ENCODE results near the gene TMPO. TPM values are rescaled to one million over a fixed set of nuclear protein-coding genes. Genes with fewer than 3 reads are reported as not detected.
A peak's percentile ranks its signal among the peaks of the same experiment; 100 is the strongest.
"Not testable (repeated sequence)": the region's sequence is repeated elsewhere in the genome, so short reads cannot be mapped to it uniquely, and the experiment has no call there.

The TMPO gene
- polyA plus RNA-seq, 1 experiment = 49.1 TPM

GRCh38 chr12:98492580-98493140 lies 22.7 kb upstream of the TMPO start:
- CTCF ChIA-PET = interaction anchor here (0.6 to 3.3 kb wide), 9 partner anchors 8 to 506 kb away, joined by 4 to 51 read pairs (median 15); partner anchors contain the start of gene TMPO
- no peak for DNase-seq (ENCODE audit: low read depth, low spot score)
- POLR2A ChIA-PET = no interaction called here
- H3K27ac ChIP-seq (ENCODE audit: low read depth, low read length) = no peak overlapping the region
- TF ChIP-seq CTCF (IDR thresholded peaks at IDR 0.05; ENCODE audit: low read depth, low read length) = no peak
- no peaks in the 10 kb centered on the region for H3K9me3 ChIP-seq (ENCODE audit: control insufficient read depth, insufficient read depth, low read length)
- no peaks in the 10 kb centered on the region for H3K27me3 ChIP-seq (ENCODE audit: control insufficient read depth, insufficient read depth, low read length)
- no peak overlapping the region for H3K4me3 ChIP-seq (ENCODE audit: low read depth, low read length)

- POLR2A ChIA-PET; DNase-seq (ENCODE audit: low read depth, low spot score); H3K4me3 ChIP-seq (ENCODE audit: low read depth, low read length); H3K9me3 ChIP-seq (ENCODE audit: control insufficient read depth, insufficient read depth, low read length); H3K27me3 ChIP-seq (ENCODE audit: control insufficient read depth, insufficient read depth, low read length); H3K27ac ChIP-seq (ENCODE audit: low read depth, low read length): not testable (repeated sequence)
- CTCF ChIA-PET = interaction anchor here (1.1 to 2.5 kb wide), 2 partner anchors 10 to 104 kb away, joined by 3 to 34 read pairs; no protein-coding TSS in a partner anchor
Observed at GRCh38 chr12:98501266-98501629, 14.1 kb upstream of the TMPO start.

GRCh38 chr12:98503342-98503591 lies 12.1 kb upstream of the TMPO start:
- no peak for TF ChIP-seq CTCF (IDR thresholded peaks at IDR 0.05; ENCODE audit: low read depth, low read length)
- DNase-seq (ENCODE audit: low read depth, low spot score) = peak; percentile 88
- H3K27ac ChIP-seq (ENCODE audit: low read depth, low read length) = peak overlapping the region; percentile 98
- no peaks in the 10 kb centered on the region for H3K9me3 ChIP-seq (ENCODE audit: control insufficient read depth, insufficient read depth, low read length)
- ChIA-PET CTCF (interaction anchor here (1.0 kb wide), 1 partner anchor 79 kb away, joined by 3 read pairs; no protein-coding TSS in a partner anchor), POLR2A (interaction anchor here (0.6 to 1.0 kb wide), 5 partner anchors 12 to 141 kb away, joined by 3 to 12 read pairs (median 3); partner anchors contain the start of genes IKBIP and TMPO)
- peak overlapping the region; percentile 74 for H3K4me3 ChIP-seq (ENCODE audit: low read depth, low read length)
- no peaks in the 10 kb centered on the region for H3K27me3 ChIP-seq (ENCODE audit: control insufficient read depth, insufficient read depth, low read length)

- no peaks in the 10 kb centered on the region for H3K27me3 ChIP-seq (ENCODE audit: control insufficient read depth, insufficient read depth, low read length)
- H3K9me3 ChIP-seq (ENCODE audit: control insufficient read depth, insufficient read depth, low read length) = no peaks in the 10 kb centered on the region
- ChIA-PET POLR2A (interaction anchor here (0.6 to 1.0 kb wide), 5 partner anchors 11 to 140 kb away, joined by 3 to 12 read pairs (median 3); partner anchors contain the start of genes IKBIP and TMPO), CTCF (interaction anchor here (1.0 to 2.1 kb wide), 2 partner anchors 12 to 79 kb away, joined by 3 to 8 read pairs; no protein-coding TSS in a partner anchor)
- peak overlapping the region; percentile 74 for H3K4me3 ChIP-seq (ENCODE audit: low read depth, low read length)
- H3K27ac ChIP-seq (ENCODE audit: low read depth, low read length) = peak overlapping the region; percentile 98
- TF ChIP-seq CTCF (IDR thresholded peaks at IDR 0.05; ENCODE audit: low read depth, low read length) = no peak
- peak; percentile 83 for DNase-seq (ENCODE audit: low read depth, low spot score)
Observed at GRCh38 chr12:98503592-98504367, 11.6 kb upstream of the TMPO start.

GRCh38 chr12:98504368-98504617 lies 11.1 kb upstream of the TMPO start:
- TF ChIP-seq CTCF (IDR thresholded peaks at IDR 0.05; ENCODE audit: low read depth, low read length) = no peak
- ChIA-PET CTCF (interaction anchor here (2.1 kb wide), 1 partner anchor 13 kb away, joined by 8 read pairs; no protein-coding TSS in a partner anchor), POLR2A (no interaction called here)
- peak overlapping the region; percentile 74 for H3K4me3 ChIP-seq (ENCODE audit: low read depth, low read length)
- no peak overlapping the region for H3K27ac ChIP-seq (ENCODE audit: low read depth, low read length)
- no peak for DNase-seq (ENCODE audit: low read depth, low spot score)
- H3K27me3 ChIP-seq (ENCODE audit: control insufficient read depth, insufficient read depth, low read length) = no peaks in the 10 kb centered on the region
- no peaks in the 10 kb centered on the region for H3K9me3 ChIP-seq (ENCODE audit: control insufficient read depth, insufficient read depth, low read length)

Measured in AG04450 (cell line).